Nephron (organoid): ENCODE results near the gene TPRG1L.
A peak's percentile ranks its signal among the peaks of the same experiment; 100 is the strongest.

ENCODE experiments used
- H3K27ac Mint-ChIP-seq, 3 experiments: 2 replicates each; pipeline ENCODE4 v1.8.0; 2020; ENCODE audit warnings: mixed read lengths in 3 of 3, mild to moderate bottlenecking in 2 of 3, moderate library complexity in 1 of 3
- H3K27me3 Mint-ChIP-seq: 2 replicates; pipeline ENCODE4 v1.8.0; 2021; ENCODE audit warnings: low read depth, mild to moderate bottlenecking, moderate library complexity, mixed read lengths
- H3K36me3 Mint-ChIP-seq: 2 replicates; pipeline ENCODE4 v1.8.0; 2020; ENCODE audit warnings: low read depth, mixed read lengths
- H3K4me1 Mint-ChIP-seq: 2 replicates; pipeline ENCODE4 v1.8.0; 2020; ENCODE audit warnings: mixed read lengths
- H3K4me3 Mint-ChIP-seq, 3 experiments: 2 replicates each; pipeline ENCODE4 v1.8.0; 2020; ENCODE audit warnings: mild to moderate bottlenecking in 3 of 3, mixed read lengths in 3 of 3, moderate library complexity in 2 of 3
- H3K9me3 Mint-ChIP-seq: 2 replicates; pipeline ENCODE4 v1.8.0; 2020; ENCODE audit warnings: mixed read lengths
- TF ChIP-seq, protein P1 (sequence below), 3 experiments: fragments of 200-600 bp; sonication (generic); IDR thresholded peaks; one replicate each; pipeline ENCODE4 v1.5.0; 2021; ENCODE audit warnings: antibody characterized with exemption in 3 of 3; ENCODE audit not compliant: unreplicated experiment in 3 of 3

TPRG1L gene

DNA sequence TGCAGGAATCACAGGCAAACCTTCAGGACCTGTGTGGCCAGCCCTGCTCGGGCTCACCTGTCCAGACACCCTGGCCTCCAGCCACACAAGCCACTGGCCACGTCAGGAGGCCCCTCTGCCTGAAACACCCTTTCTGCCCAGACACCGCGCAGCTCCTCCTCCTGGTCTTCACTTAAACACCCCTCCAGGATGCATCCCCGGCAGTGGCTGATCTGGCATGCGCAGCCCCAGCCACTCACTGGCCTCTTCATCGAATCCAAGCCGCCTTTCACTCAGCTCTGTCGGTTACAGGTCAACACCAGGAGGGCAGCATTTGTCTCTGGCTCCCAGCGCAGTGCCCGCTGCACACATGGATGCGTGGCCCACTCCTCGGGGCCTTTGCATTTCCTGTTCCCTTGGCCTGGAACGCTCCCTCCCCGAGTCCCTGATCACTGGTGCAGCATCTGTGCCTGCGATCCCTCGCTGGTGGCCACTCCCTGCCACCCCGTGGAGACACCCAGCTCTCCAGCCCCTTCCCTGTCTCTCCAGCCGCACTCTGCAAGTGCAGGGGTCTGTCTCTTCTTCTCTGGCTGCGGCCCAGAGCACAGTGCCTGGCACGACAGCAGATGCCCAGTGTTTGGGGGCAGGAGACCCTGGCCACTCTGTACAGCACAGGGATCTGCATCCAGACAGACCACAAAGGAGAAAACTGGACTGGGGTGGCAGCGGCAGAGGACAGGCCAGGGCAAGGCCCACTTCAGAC, 9.4 kb downstream of the TPRG1L start:
- Mint-ChIP-seq H3K36me3 (peaks cover 42% of the 10 kb centered on the region), H3K9me3 (no peaks in the 10 kb centered on the region), H3K4me1 (peaks cover 9% of the 10 kb centered on the region), H3K27ac (no peak overlapping the region), H3K27me3 (no peaks in the 10 kb centered on the region), H3K4me3 (no peak overlapping the region)
- TF ChIP-seq, protein P1, sequence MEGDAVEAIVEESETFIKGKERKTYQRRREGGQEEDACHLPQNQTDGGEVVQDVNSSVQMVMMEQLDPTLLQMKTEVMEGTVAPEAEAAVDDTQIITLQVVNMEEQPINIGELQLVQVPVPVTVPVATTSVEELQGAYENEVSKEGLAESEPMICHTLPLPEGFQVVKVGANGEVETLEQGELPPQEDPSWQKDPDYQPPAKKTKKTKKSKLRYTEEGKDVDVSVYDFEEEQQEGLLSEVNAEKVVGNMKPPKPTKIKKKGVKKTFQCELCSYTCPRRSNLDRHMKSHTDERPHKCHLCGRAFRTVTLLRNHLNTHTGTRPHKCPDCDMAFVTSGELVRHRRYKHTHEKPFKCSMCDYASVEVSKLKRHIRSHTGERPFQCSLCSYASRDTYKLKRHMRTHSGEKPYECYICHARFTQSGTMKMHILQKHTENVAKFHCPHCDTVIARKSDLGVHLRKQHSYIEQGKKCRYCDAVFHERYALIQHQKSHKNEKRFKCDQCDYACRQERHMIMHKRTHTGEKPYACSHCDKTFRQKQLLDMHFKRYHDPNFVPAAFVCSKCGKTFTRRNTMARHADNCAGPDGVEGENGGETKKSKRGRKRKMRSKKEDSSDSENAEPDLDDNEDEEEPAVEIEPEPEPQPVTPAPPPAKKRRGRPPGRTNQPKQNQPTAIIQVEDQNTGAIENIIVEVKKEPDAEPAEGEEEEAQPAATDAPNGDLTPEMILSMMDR (IDR thresholded peaks at IDR 0.05; ENCODE audit: unreplicated experiment in 3 of 3), result no peak

DNA sequence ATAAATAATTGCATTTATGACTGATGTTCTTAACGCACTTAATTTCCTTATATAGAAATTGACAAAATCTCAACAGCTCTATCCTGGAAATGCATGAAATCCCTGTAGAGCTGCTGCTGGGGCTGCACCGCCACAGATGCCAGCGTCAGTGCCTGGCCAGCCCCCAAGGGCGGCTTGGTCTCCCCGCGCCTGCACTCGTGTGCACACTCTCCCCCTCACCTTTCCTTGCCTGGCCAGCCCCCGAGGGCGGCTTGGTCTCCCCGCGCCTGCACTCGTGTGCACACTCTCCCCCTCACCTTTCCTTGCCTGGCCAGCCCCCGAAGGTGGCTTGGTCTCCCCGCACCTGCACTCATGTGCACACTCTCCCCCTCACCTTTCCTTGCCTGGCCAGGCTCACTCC, 11.3 kb downstream of the TPRG1L start:
- Mint-ChIP-seq H3K27ac (no peak overlapping the region), H3K27me3 (no peaks in the 10 kb centered on the region), H3K4me1 (peaks cover 9% of the 10 kb centered on the region), H3K9me3 (no peaks in the 10 kb centered on the region), H3K36me3 (peaks cover 38% of the 10 kb centered on the region), H3K4me3 (no peak overlapping the region)
- TF ChIP-seq, protein P1 (IDR thresholded peaks at IDR 0.05; ENCODE audit: unreplicated experiment in 3 of 3), result no peak

DNA sequence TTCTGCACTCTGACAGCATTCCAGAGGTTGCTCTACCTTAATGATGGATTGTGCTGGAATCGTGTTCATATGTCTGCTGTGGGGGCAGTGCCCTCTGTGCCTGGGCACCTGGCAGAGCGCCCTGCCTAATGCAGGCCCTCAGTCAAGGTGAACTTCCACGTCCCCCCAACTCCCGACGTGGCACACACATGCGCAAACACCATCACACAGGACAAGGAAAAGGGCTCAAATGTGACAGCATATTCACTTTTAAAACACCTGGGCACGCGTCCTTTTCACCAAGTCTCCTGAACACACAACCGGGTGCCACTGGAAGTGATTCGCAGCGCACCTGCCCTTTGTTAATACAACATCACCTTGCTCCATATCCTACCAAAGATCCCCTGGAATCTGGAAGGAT, 11.7 kb downstream of the TPRG1L start:
- Mint-ChIP-seq H3K9me3 (no peaks in the 10 kb centered on the region), H3K27me3 (no peaks in the 10 kb centered on the region)

DNA sequence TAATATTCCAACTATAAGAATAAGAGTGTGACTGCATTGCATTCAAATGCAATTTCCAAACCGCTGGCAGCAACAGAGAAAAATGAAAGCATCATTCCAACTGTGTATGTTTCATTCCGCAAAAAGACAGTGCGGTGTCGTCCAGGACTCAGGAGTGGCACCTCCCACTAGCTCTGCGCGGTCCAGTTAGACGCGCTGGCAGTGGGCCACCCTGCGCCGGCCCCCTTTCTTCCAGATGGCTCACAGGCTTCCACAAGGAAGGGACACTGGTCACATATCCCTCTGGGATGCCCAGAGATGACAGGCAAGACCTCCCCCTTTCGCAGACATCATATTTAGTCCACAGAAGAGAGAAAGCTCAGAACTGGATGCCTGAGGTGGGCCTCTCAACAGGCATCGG, 13.2 kb downstream of the TPRG1L start:
- Mint-ChIP-seq H3K27ac (no peak overlapping the region), H3K9me3 (no peaks in the 10 kb centered on the region), H3K36me3 (peaks cover 45% of the 10 kb centered on the region), H3K4me3 (no peak overlapping the region), H3K27me3 (no peaks in the 10 kb centered on the region), H3K4me1 (peaks cover 9% of the 10 kb centered on the region)
- TF ChIP-seq, protein P1 (IDR thresholded peaks at IDR 0.05; ENCODE audit: unreplicated experiment in 3 of 3), result no peak

More for the DNA sequence above, 11.7 kb downstream of the TPRG1L start:
- no peak overlapping the region for H3K4me3 Mint-ChIP-seq
- peaks cover 38% of the 10 kb centered on the region for H3K36me3 Mint-ChIP-seq
- peaks cover 9% of the 10 kb centered on the region for H3K4me1 Mint-ChIP-seq
- no peak overlapping the region for H3K27ac Mint-ChIP-seq
- TF ChIP-seq, protein P1 (IDR thresholded peaks at IDR 0.05; ENCODE audit: unreplicated experiment in 3 of 3), result no peak

DNA sequence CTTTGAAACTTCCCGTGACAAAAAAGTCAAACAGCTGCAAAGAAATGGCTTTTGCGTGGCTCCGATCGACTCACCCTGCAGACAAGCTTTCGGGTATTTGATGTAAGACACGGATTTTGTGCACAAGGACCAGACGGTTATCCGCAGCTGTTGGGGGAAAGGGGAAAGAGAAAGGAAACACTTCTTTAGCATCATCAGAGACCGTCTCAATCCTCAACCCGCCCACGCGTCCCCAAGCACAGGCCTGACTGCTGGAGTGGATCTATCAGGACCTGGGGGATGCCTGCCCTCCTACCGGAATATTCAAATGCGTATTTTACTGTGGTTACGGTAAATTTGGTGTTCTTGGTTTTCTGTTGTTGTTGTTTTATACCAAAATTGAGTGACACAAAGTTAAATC, 13.9 kb downstream of the TPRG1L start:
- H3K4me1 Mint-ChIP-seq, result peaks cover 9% of the 10 kb centered on the region
- no peaks in the 10 kb centered on the region for H3K27me3 Mint-ChIP-seq
- TF ChIP-seq, protein P1 (IDR thresholded peaks at IDR 0.05; ENCODE audit: unreplicated experiment in 3 of 3), result no peak
- no peak overlapping the region for H3K4me3 Mint-ChIP-seq
- H3K9me3 Mint-ChIP-seq, result no peaks in the 10 kb centered on the region
- H3K27ac Mint-ChIP-seq, result peak overlapping the region in 1 of 3 experiments; percentile 19
- H3K36me3 Mint-ChIP-seq, result peaks cover 43% of the 10 kb centered on the region

DNA sequence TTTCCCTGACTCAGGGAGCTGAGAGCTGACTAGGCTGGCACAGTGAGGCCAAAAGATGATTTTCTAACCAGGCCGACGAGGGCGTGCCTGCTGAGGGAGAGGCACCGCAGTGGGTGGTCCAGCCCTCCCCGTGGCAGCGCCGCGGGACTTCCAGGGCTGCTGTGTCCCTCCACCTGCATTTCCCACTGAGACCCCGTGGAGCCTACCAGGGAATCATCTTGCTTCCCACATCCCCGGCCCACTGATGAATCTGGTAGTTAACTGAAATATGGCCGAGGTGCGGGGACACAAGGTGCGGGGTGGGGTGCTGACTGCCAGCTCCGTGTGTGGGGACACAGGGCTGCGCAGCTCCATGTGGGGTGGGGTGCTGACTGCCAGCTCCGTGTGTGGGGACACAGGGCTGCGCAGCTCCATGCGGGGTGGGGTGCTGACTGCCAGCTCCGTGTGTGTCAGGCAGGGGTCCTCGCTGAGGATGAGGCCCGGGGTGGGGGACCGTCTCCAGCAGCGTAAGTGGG, 14.6 kb downstream of the TPRG1L start:
- TF ChIP-seq, protein P1 (IDR thresholded peaks at IDR 0.05; ENCODE audit: unreplicated experiment in 3 of 3), result no peak
- Mint-ChIP-seq H3K36me3 (peaks cover 43% of the 10 kb centered on the region), H3K27ac (no peak overlapping the region), H3K4me1 (peaks cover 9% of the 10 kb centered on the region), H3K27me3 (no peaks in the 10 kb centered on the region), H3K4me3 (no peak overlapping the region), H3K9me3 (no peaks in the 10 kb centered on the region)
